ENCODE data around the gene KCNQ2. TPM values are rescaled to one million over a fixed set of nuclear protein-coding genes. Genes with fewer than 3 reads are reported as not detected.

The KCNQ2 gene
- total RNA-seq, 4 donors from 2014 or later = not detected

GRCh38 chr20:63500151-63500901 is 27.9 kb upstream of the KCNQ2 start:
- TF ChIP-seq, protein P1, sequence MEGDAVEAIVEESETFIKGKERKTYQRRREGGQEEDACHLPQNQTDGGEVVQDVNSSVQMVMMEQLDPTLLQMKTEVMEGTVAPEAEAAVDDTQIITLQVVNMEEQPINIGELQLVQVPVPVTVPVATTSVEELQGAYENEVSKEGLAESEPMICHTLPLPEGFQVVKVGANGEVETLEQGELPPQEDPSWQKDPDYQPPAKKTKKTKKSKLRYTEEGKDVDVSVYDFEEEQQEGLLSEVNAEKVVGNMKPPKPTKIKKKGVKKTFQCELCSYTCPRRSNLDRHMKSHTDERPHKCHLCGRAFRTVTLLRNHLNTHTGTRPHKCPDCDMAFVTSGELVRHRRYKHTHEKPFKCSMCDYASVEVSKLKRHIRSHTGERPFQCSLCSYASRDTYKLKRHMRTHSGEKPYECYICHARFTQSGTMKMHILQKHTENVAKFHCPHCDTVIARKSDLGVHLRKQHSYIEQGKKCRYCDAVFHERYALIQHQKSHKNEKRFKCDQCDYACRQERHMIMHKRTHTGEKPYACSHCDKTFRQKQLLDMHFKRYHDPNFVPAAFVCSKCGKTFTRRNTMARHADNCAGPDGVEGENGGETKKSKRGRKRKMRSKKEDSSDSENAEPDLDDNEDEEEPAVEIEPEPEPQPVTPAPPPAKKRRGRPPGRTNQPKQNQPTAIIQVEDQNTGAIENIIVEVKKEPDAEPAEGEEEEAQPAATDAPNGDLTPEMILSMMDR (IDR thresholded peaks at IDR 0.05; ENCODE audit: low read depth) = no peak

GRCh38 chr20:63499338-63499969 is 27.0 kb upstream of the KCNQ2 start:
- TF ChIP-seq, protein P1 (IDR thresholded peaks at IDR 0.05; ENCODE audit: low read depth) = no peak

- TF ChIP-seq, protein P1 (IDR thresholded peaks at IDR 0.05; ENCODE audit: low read depth) = no peak
Observed at GRCh38 chr20:63498960-63499337, 26.5 kb upstream of the KCNQ2 start, which contains the start of gene EEF1A2. Gene EEF1A2, minus strand, starts transcription at chr20:63499083. Its CDS starts 1,320 bp downstream, at chr20:63497763.

DNA sequence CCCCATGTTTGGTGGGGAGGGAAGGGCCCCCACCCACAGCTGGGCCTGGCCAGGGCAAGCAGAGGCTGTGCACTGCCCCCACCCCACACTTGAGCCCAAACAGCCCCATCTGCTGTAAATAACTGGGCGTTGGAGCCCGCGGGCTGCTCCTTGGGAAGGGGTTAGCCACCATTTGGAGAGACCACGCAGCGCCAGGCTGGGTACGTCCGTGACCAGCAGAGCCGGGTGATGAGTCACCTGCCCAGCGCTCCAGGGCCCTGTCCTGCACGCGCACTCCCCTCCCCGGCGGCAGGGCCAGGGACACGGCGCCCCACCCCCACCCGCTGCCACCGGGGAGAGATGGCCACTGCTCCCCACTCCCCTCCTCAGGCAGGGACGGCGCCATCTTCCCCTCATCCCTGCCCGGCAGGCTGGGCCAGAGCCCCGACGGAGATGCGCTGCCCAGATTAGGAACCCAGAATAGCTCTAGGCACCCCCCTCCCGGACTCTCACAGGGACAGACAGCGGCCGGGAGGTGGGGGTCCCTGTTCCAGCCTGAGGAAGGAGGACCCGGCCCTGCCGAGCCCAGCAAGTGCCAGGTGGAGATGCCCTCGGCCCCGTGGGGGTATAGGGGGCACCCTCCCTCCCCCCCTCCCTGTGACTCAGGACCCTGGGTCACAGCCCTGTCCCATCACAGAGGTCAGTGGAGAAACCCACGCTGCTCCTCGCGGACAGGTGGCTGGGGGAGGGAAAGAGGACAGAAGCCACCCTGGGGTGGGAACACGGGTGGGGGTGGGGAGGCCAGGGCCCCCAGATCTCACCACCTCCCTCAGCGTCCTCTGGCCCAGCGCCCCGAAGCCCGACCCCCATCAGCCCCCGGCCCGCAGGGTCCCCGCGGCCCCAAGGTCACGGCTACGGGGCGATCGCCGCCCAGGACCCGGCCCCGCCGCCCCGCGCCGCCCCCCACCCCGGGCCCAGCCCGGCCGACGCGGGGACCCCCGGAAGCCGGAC is 25.8 kb upstream of the KCNQ2 start:
- TF ChIP-seq, protein P1 (IDR thresholded peaks at IDR 0.05; ENCODE audit: low read depth) = no peak

GRCh38 chr20:63497138-63497945 is 24.9 kb upstream of the KCNQ2 start:
- TF ChIP-seq, protein P1 (IDR thresholded peaks at IDR 0.05; ENCODE audit: low read depth) = no peak

DNA sequence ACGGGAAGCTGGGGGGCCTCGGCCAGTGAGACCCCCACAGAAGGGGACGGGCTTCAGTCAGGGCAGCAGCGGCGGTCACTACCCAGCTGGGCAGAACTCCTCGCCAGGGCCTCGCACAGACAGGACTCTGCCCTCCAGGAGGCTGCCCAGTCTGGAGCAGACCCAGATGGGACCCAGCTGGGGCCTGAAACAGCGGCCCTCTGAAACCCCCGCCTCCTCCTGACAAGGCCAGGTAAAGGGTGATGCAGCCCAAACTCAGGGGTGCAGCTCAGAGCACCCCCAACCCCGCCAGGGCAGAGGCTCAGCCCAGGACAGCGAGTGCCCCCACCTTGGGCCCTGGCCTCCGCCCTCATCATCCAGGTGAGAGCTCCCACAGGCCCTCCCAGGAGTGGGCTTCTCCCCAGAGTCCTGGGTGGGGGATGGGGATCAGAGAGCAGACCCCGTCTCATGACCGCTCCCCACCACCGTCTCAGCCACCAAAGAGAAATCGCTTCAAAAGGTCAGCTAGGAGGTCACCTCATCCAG is 24.2 kb upstream of the KCNQ2 start:
- TF ChIP-seq, protein P1 (IDR thresholded peaks at IDR 0.05; ENCODE audit: low read depth) = no peak

Measured in subcutaneous adipose tissue (tissue), 4 donors.